Left cardiac atrium (tissue), 4 donors: ENCODE measurements around the gene ERP27. TPM values are rescaled to one million over a fixed set of nuclear protein-coding genes. Genes with fewer than 3 reads are reported as not detected.

Source experiments
- ATAC-seq, 2 donors: fragments of 200-7000 bp; cut with Tn5 transposase; one replicate each; pipeline ENCODE4 v1.9.1; 2020; ENCODE audit warnings: mild to moderate bottlenecking in 2 of 2, moderate library complexity in 2 of 2
- DNase-seq: peaks from one replicate; pipeline ENCODE4 v3.0.0-alpha.2; 2020
- intact Hi-C, 2 donors: fragments of 100-400 bp; cut with DNase I; formaldehyde crosslinking; loops; one replicate each; pipeline versions ENCODE4 v1.14.1 to v1.15.1; 2022 to 2023
- total RNA-seq, 2 donors: library from RNA; stranded (reverse); fragmentation: NEBNext Ultra II Directional; extraction: Animal tissue kit (Norgen Biotek cat#: 25700); gene quantifications; one replicate each; pipeline ENCODE4 v1.2.1, GENCODE V29; 2021
- donor health status: DM: no; HTN: yes; CAD: no.
- donor health status: DM: no; HTN: yes; CAD: no; lungs with severe emphysema.
- donor health status: DM: yes; HTN: yes; CAD: no.
- donor health status: Dilated cardiomyopathy.

The ERP27 gene
- total RNA-seq, 2 donors from 2014 or later: 0.18 to 0.44 TPM

DNA sequence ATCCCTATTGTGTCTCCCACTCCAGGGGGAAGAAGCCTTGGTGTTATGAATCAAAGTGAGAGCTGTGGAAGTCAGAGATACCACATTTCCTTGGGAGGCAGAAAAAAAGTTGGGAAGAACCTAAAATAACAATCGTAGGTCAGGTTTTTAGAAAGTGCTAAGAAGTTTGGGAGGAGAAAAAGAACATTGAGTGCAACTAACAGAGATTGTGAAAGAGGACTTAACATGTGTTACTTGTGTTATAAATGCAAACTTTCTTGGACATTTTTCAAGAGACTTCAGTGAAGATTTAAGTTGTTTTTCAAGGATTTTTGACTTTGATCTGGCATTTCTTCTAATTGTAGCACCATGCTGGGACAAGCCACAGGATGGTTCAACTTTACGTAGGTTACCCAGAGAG, 7.8 kb upstream of the ERP27 start:
- DNase-seq (no peak), ATAC-seq (no peak)
- intact Hi-C loops: no loop called here

DNA sequence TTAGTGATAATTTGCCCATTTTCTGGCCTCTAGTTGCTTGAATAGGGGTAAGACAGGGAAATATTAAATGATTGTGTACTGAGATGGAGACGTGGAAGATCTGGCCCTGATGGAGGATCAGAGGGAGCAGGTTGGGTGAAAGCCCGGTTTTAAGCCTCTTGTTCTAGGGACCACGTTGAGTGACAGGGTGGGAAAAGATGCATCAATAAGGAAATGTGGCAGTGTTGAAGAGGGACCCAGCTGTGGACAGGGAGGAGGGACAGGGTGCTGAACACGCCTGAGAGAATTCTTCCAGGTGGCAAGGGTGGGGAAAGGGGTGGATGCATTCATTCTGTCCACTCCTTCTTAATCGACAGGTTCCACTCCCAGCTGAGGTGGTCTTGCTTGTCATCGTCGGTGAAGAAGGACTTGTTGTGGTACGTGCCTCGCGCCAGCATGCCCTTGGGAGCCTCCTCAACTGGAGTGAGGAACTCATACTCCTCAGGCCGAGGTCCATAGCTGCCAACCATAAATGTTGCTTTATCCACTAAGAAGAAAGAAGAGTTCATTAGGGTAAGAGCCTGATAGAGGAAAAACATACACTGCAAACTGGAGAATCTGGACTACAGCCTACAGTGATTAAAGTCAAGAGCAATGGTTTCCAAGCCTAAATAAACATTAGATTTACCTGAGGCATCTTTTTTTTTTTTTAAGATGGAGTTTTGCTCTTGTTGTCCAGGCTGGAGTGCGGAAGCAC, 4.0 kb upstream of the ERP27 start:
- no peak for ATAC-seq
- intact Hi-C loops: no loop called here

DNA sequence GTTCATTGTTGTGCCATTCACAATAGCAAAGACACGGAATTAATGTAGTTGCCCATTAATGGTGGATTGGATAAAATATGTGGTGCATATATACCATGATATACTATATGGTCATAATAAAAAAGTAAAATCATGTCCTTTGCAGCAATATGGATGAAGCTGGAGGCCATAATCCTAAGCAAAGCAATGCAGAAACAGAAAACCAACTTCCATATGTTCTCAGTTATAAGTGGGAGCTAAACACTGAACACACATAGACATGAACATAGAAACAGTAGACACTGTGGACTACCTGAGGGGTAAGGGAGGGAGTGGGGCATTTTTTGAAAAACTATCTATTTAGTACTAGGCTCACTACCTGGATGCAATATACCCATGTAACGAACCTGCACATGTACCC, 3.0 kb upstream of the ERP27 start:
- intact Hi-C loops: no loop called here
- ATAC-seq (no peak), DNase-seq (no peak)

More for the DNA sequence above, 4.0 kb upstream of the ERP27 start:
- DNase-seq: no peak

DNA sequence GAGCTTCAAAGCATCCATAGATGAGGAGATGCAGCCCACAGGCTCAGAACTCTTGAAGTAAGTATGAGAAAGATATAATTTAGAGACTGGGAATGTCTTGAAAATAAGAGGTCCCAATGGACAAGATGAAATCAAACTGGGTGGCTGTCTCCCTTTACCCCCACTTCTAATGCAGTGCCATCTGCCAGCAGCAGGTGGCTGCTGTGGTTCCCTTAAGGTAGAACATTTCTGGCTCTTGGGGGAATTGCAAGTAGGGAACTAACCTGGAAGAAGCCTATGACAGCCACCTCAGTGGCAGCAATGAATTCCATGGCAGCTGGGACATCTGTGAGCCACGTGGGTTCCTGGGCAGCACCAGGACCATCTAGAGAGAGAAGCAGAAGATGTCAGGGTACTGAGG, 648 bp downstream of the ERP27 start:
- intact Hi-C loops: no loop called here
- no peak for DNase-seq
- no peak for ATAC-seq

DNA sequence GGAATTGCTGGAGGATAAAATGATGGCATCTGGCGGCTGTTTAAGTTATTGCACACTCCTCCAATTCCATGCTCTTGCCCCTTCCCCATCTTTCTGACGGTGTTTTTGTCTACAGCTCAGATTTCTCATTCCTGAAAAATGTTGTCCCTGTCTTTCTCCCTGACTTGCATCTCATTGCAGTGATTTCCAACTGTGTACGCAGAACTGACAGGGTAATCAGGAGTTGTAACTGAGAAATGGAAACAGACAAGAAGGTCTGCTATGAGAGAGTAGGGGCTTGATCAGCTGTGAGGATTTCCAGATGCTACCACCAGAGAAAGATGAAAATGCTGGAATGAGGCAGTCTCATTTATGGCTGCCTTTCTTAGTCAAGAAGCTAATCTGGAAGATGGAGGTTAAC, 1.3 kb downstream of the ERP27 start:
- ATAC-seq (no peak), DNase-seq (no peak)
- intact Hi-C loops: no loop called here

DNA sequence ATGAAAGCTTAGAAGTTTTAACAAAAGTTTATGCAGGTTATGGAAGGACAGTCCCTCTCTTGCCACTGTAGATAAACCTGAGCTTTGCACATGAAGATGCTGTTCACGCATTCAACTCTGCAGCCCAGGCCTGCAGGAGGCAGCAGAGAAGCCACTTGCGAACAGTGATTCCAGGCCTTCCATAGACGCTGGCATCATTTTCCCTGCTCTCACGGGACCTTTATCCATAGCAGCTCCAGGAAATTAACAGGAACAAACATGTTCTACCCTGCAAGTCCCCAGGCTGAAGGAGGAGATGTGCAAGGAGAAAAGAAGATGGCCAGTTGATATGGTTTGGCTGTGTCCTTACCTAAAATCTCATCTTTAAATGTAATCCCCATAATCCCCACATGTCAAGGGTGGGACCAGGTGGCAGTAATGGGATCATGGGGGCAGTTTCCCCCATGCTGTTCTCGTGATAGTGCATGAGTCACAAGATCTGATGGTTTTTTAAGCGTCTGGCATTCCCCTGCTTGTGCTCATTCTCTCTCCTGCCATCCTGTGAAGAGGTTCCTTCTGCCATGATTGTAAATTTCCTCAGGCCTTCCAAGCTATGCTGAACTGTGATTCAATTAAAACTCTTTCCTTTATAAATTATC, 2.0 kb downstream of the ERP27 start:
- intact Hi-C loops: no loop called here
- ATAC-seq (no peak), DNase-seq (no peak)

DNA sequence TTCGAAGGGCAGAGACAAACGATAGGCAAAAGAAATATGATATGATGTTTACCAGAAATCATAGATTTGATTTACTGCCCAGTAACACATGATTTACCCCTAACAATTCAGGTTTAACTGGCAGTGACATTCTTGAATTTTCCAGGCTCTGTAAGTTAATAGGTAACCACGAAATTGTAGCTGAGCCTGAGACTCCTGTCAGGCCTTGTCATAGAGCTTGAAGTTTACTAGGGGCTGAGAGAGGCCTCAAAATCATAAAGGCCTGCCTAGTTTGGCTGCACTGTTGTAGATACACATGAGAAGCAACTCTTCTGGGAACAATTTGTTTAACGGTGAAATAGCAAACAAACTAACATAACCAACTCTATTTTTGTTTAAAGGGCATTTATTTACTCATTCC, 3.3 kb downstream of the ERP27 start:
- ATAC-seq: no peak
- DNase-seq: no peak
- intact Hi-C loops: no loop called here

DNA sequence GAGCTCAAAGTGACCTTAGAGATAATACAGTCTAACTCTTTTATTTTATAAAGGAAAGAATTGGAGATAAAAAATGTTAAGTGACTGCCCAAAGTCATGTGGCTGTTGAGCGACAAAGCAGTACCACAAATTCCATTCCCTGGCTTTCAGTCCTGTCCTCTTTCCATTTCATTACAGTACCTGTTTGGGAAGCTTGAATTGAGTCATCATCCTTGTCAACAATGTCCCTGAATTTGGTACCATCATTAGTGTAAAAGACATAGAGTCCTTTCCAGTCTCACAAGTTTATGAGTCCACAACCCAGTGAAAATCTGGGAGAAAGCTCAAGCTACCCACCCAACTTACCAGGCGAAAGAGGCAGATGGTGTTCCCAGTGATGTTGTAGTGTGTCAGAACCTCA, 3.8 kb downstream of the ERP27 start:
- DNase-seq (no peak), ATAC-seq (no peak)
- intact Hi-C loops: no loop called here

DNA sequence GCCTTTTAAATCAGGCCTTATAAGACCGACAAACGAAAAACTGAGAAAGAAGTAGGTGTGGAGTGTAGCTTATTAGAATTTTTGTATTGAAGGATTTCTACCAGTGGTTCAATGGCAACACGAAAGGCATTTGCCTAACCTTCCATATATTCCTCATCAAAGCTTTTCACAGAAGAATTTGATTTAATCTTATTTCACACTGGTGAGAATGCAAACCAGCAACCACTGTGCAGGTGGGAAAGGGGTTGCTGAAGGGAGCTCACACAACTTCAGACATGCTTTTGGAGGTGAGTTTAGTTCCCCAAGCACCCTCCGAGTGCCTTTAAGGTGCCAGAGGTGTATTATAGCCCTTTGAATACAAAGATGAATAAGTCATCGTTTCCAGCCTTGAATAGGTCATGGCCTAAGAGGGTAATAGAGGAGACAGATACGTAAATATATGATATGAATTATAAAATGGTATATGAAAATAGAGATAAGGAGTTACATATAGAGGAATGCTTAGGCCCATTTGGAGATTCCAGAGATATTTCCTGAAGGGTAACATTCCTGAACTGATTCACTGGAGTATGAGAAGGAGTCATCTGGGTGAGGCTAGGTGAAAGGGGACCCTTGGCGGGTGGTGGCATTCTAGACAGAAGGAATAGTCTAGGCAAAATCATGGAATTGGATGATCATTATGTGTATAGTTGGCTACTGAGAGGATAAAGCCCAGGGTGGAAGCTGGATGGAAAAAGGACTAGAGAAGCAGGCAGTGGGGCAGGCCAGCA, 6.4 kb downstream of the ERP27 start:
- ATAC-seq (no peak), DNase-seq (no peak)
- intact Hi-C loops: no loop called here

DNA sequence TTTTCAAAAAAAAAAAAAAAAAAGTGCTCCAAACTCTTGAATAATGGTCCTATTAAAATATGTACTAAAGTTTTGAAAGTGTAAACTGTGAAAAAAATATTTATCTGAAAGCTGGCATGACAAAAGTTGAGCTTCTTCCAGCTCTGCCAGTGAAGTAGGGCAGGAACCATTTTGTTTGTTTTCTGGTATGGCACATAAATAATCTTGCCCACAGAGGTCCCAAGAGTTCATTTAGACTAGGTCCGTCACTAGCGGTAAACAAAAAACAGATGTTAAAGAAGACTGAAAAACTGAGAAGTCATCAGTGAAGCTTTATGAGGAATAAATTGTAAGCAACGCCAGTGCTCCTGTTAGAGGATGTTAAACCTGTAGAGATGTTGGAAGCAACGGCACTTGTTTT, 7.0 kb downstream of the ERP27 start:
- intact Hi-C loops: no loop called here
- DNase-seq: no peak

DNA sequence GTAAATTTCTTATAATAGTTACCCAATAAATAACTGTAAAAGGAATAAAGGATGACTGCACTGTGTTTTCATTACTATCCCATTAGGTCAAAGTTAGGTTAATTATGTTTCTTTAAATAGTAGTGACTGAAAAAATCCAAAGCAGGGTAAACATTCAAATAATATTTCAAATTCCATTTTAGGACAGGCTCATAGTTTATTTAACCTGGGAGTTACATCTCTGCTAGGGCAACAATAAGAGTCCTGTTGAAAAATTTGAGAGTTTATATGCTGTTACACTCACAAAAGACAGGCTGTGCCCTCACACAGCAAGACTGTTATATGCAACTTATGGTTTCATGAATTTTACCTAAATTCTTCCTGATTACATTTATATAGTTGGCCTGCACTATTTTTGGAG, 8.0 kb downstream of the ERP27 start:
- intact Hi-C loops: no loop called here
- no peak for ATAC-seq
- DNase-seq: no peak

More for the DNA sequence above, 7.0 kb downstream of the ERP27 start:
- ATAC-seq: no peak

DNA sequence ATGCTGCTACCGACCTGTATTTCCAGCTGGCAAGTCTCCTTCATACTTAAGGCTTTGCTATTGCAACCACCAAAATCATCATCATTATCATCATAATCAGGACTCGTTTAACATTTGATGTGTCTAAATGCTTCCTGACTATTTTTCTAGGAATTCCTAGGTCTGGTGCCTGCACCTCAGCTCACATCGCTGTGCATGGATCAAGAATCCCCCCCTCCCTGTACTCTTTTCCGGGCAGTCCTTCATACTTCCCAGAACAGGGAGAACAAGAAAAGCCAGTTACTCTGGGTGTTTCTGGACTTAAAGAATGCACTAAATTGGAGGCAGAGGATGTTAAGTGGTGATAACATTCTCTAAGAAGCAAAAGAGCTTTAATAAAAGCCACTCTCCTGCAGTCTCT, 9.4 kb downstream of the ERP27 start:
- intact Hi-C loops: no loop called here
- ATAC-seq: peak in 1 of 2 donors; percentile 48

DNA sequence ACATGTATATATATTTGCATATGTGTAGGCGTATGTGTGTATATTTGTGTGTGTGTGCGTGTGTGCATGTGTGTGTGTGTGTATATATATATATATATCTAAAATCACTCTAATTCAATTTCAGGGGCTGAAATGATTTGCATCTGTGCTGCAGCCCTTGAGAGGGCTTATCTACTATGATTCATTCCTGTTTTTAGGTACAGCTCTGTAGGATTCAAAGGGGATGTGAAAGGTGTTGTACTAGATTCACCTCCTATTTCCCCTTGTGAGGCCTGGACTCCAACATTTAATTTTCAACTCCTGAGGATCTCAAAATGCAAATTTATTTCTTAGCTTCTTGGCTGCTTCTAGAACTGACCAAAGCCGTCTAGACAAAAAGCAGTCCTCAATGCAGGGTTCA, 11.1 kb downstream of the ERP27 start:
- ATAC-seq (no peak), DNase-seq (no peak)
- intact Hi-C loops: no loop called here

More for the DNA sequence above, 9.4 kb downstream of the ERP27 start:
- DNase-seq: no peak

DNA sequence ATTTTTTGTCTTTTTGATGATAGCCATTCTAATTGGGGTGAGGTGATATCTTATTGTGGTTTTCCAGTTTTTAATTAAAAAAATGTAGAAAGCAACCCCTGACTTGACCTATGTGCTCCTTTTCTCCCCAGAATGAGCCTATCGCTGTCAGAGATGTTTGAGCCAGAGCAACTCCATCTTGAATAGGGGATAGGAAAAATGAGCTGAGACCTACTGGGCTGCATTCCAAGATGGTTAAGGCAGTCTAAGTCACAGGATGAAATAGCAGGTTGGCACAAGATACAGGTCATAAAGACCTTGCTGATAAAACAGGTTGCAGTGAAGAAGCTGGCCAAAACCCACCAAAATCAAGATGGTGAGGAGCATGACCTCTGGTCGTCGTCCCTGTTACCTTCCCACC, 13.8 kb downstream of the ERP27 start:
- ATAC-seq (no peak), DNase-seq (no peak)
- intact Hi-C loops: no loop called here

DNA sequence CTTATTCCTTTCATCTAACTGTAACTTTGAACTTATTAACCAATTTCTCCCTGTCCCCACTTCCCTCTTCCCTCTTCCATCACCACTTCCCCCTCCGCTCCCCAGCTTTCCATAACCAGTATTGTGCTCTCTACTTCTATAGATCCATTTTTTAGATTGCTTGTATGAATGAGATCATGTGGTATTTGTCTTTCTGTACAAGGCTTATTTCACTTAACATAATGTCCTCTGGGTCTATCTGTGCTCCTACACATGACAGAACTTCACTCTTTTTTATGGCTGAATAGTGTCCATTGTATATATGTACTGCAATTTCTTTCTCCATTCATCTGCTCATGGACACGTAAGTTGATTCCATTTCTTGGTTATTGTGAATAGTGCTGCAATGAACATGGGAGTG, 14.4 kb downstream of the ERP27 start:
- DNase-seq (no peak), ATAC-seq (no peak)
- intact Hi-C loops: no loop called here

DNA sequence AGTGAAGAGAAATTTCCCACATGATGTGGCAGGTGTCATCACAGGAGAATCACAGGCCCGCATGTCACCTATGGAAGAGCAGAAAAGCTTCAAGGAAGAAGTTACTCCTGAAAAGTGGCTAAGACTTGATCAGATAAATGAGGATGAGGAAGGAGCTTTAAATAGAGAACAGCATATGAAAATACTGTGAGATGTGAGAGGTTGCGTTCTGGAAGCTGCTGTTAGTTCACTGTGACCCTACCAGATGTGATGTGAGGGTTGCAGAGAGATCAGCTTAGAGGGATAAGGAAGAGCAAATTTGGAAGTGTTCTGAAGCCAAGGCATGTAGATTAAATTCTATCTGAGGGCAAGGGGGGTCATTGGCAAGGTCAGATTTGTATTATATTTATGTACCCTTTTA, 17.1 kb downstream of the ERP27 start:
- ATAC-seq (no peak), DNase-seq (no peak)
- intact Hi-C loops: no loop called here

DNA sequence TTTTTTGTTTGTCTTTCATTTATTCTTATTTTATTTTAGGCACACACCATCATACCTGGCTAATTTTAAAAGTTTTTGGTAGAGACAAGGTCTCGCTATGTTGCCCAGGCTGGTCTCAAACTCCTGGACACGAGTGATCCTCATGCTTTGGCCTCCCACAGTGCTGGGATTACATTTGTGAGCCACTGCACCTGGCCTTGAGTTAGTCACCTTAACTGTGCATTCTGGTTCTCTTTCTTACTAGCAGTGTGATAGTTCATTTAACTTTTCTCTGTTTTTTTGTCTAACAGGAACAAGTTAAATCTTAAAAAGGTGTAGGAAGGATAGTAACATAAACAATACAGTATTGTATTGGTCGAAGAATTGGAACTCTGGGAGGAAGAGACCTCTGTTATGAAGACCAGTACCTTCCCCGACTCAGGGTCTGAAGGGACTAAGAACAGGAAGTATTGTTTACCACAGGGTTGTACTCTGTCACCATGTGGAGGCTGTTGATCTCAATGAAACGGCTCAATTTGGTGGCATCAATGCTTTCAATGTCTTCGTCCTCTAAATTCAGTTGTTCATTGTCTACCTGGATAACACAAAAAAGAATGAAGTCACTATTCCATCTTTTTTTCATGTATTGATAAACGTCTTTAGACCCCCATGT, 17.7 kb downstream of the ERP27 start:
- intact Hi-C loops: no loop called here
- ATAC-seq: no peak
- DNase-seq: no peak

DNA sequence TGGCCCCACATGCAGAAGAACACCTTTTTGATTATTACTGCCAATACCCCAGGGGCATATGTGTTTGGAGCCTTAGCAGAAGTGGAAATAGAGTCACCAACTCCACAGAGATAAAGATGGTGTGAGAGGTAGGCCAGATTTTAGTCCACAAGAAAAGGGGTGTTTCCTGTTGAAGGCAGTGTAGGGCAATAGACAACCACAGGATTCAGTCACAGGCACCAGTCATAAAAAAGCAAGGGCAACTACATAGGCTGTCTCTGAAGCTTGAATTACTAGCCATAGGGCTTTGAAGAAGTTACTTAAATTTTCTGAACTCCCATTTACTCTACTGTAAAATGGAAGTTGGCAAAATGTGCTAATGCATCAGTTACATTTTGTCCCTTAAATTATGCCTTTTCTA, 18.9 kb downstream of the ERP27 start:
- no peak for DNase-seq
- ATAC-seq: no peak
- intact Hi-C loops: no loop called here

DNA sequence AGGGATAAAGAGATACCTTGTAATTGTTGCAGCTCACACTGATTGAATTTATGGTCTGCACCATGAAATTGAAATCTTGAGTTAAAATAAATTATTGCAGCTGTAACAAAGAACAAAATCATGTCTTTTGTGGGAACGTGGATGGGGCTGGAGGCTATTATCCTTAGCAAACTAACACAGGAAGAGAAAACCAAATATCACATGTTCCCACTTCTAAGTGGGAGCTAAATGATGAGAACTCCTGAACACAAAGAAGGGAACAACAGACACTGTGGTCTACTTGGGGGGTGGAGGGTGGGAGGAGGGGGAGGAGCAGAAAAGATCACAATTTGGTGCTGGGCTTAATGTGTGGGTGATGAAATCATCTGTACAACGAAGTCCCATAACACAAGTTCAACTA, 22.6 kb downstream of the ERP27 start:
- intact Hi-C loops: no loop called here
- ATAC-seq (no peak), DNase-seq (no peak)

DNA sequence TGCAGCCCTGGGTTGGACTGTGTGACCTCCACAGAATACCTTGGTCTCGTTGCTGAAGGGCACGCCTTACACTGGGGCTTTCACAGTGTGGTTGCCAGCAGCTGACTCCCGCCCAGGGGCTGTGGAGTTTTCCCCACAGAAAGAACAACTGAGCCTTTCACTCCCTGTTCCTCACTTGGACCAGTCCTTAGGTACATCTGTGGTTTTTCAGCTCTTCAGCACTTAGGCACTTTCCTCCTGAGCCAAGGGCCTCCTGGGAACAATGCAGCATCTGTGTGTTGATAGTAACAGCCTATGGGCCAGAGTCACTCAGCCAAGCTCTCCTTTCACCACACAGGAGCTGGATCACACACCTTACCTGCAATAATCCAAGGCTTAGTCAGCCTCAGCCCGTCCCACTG, 25.0 kb downstream of the ERP27 start:
- DNase-seq (peak; percentile 37), ATAC-seq (peak; percentile 57 to 87)
- intact Hi-C loops: no loop called here
